H1 (cell line): ENCODE data around the gene GLE1. TPM values are rescaled to one million over a fixed set of nuclear protein-coding genes. Genes with fewer than 3 reads are reported as not detected.

Experiments used
- CTCF ChIA-PET: fragments of 300-600 bp; sonication (Branson Sonifier 250); formaldehyde crosslinking; loops from one replicate; lab custom pipeline; 2021; ENCODE audit not compliant: partially characterized antibody; lab: Charles Lee
- POLR2A ChIA-PET: fragments of 300-600 bp; sonication (Branson Sonifier 250); formaldehyde crosslinking; loops from one replicate; lab custom pipeline; 2021; ENCODE audit warnings: inconsistent platforms; ENCODE audit not compliant: partially characterized antibody; lab: Charles Lee
- DNase-seq, 2 experiments: peaks; one replicate each; pipeline versions ENCODE4 v3.0.0 to v3.0.0-alpha.2; 2010 to 2022; ENCODE audit warnings: low spot score in 2 of 2, low read depth in 1 of 2, mixed read lengths in 1 of 2
- FAIRE-seq: peaks from 2 replicates; lab custom pipeline; 2011; peaks lifted over from hg19 to GRCh38; lab: Jason Lieb, UNC
- H2AFZ ChIP-seq: 2 replicates; pipeline ENCODE4 v1.8.1; 2012; ENCODE audit warnings: low read length, inconsistent platforms
- H2AK5ac ChIP-seq: 2 replicates; pipeline ENCODE4 v1.6.1; 2013; ENCODE audit warnings: low read depth, low read length
- H2BK120ac ChIP-seq: replicated peaks from 2 replicates; pipeline ENCODE3; 2013; ENCODE audit warnings: low read depth, low read length, inconsistent platforms
- H2BK12ac ChIP-seq: 2 replicates; pipeline ENCODE4 v1.6.1; 2013; ENCODE audit warnings: low read depth, low read length
- H2BK15ac ChIP-seq: 2 replicates; pipeline ENCODE4 v1.6.1; 2013; ENCODE audit warnings: low read length
- H2BK20ac ChIP-seq: 2 replicates; pipeline ENCODE4 v1.6.1; 2013; ENCODE audit warnings: low read length
- H2BK5ac ChIP-seq: 2 replicates; pipeline ENCODE4 v1.6.1; 2013; ENCODE audit warnings: low read depth, low read length
- H3K14ac ChIP-seq: 2 replicates; pipeline ENCODE4 v1.6.1; 2013; ENCODE audit warnings: inconsistent platforms; ENCODE audit not compliant: insufficient read length
- H3K18ac ChIP-seq: 2 replicates; pipeline ENCODE4 v1.6.1; 2013; ENCODE audit warnings: low read length; ENCODE audit errors: extremely low read depth
- H3K23ac ChIP-seq: 2 replicates; pipeline ENCODE4 v1.6.1; 2013; ENCODE audit warnings: inconsistent platforms; ENCODE audit not compliant: insufficient read length
- H3K23me2 ChIP-seq: 2 replicates; pipeline ENCODE4 v1.6.1; 2013; ENCODE audit warnings: low read depth, low read length
- H3K27ac ChIP-seq: 2 replicates; pipeline ENCODE4 v1.6.1; 2011; ENCODE audit warnings: low read depth, low read length, inconsistent platforms
- H3K27me3 ChIP-seq, 4 experiments: replicated peaks in 1 of 4; 1 replicate in 1 of 4; 2 replicates in 3 of 4; pipeline versions ENCODE4 v1.6.1 to v1.8.1; 2011 to 2013; ENCODE audit warnings: low read length in 3 of 4, mild to moderate bottlenecking in 3 of 4, inconsistent platforms in 2 of 4, mixed read lengths in 2 of 4, moderate library complexity in 1 of 4; ENCODE audit not compliant: control insufficient read depth in 3 of 4, insufficient read depth in 3 of 4; ENCODE audit errors: extremely low read depth in 1 of 4
- H3K36me3 ChIP-seq, 4 experiments: 2 replicates each; pipeline versions ENCODE4 v1.6.1 to v1.8.1; 2011 to 2013; ENCODE audit warnings: mild to moderate bottlenecking in 4 of 4, low read length in 3 of 4, moderate library complexity in 2 of 4, control low read depth in 1 of 4, inconsistent platforms in 1 of 4; ENCODE audit not compliant: insufficient read depth in 4 of 4, control insufficient read depth in 2 of 4
- H3K4ac ChIP-seq: replicated peaks from 2 replicates; pipeline ENCODE3; 2013; ENCODE audit warnings: low read length, low read depth, mixed read lengths, inconsistent platforms; ENCODE audit not compliant: insufficient read length
- H3K4me1 ChIP-seq, 4 experiments: replicated peaks in 1 of 4; 1 replicate in 1 of 4; 2 replicates in 3 of 4; pipeline versions ENCODE4 v1.6.1 to v1.8.1; 2011 to 2013; ENCODE audit warnings: low read length in 3 of 4, inconsistent platforms in 2 of 4, mixed read lengths in 1 of 4; ENCODE audit not compliant: insufficient read depth in 4 of 4, control insufficient read depth in 3 of 4
- H3K4me2 ChIP-seq, 2 experiments: 2 replicates each; pipeline versions ENCODE4 v1.6.1 to v1.8.1; 2011 to 2013; ENCODE audit warnings: low read depth in 2 of 2, low read length in 2 of 2, control low read depth in 1 of 2, inconsistent platforms in 1 of 2, mild to moderate bottlenecking in 1 of 2; ENCODE audit not compliant: insufficient read depth in 1 of 2
- H3K4me3 ChIP-seq, 4 experiments: fragments of 200-600, 300-600 bp in 1 of 4; sonication (generic), shearing (Covaris generic), sonication (Bioruptor Twin) in 1 of 4; 2 replicates each; pipeline versions ENCODE4 v1.5.1 to v1.8.1; 2011 to 2016; ENCODE audit warnings: low read length in 4 of 4, low read depth in 3 of 4, control low read depth in 2 of 4, inconsistent platforms in 2 of 4, mild to moderate bottlenecking in 2 of 4, mixed read lengths in 1 of 4, moderate library complexity in 1 of 4; ENCODE audit not compliant: insufficient read depth in 2 of 4; ENCODE audit errors: extremely low read depth in 1 of 4
- H3K56ac ChIP-seq: replicated peaks from 2 replicates; pipeline ENCODE3; 2013; ENCODE audit warnings: low read depth, mild to moderate bottlenecking, mixed read lengths, low read length, inconsistent platforms; ENCODE audit not compliant: insufficient read length
- H3K79me1 ChIP-seq: 2 replicates; pipeline ENCODE4 v1.6.1; 2013; ENCODE audit warnings: low read depth, low read length, control low read depth
- H3K79me2 ChIP-seq, 2 experiments: 2 replicates each; pipeline versions ENCODE4 v1.6.1 to v1.8.1; 2012 to 2013; ENCODE audit warnings: low read length in 2 of 2, mild to moderate bottlenecking in 2 of 2, inconsistent platforms in 1 of 2; ENCODE audit not compliant: insufficient read depth in 2 of 2, control insufficient read depth in 1 of 2
- H3K9ac ChIP-seq, 4 experiments: replicated peaks in 1 of 4; 1 replicate in 1 of 4; 2 replicates in 3 of 4; pipeline versions ENCODE4 v1.6.1 to v1.8.1; 2011 to 2013; ENCODE audit warnings: low read depth in 3 of 4, low read length in 3 of 4, control low read depth in 2 of 4, mild to moderate bottlenecking in 2 of 4, moderate library complexity in 2 of 4, inconsistent platforms in 1 of 4; ENCODE audit errors: extremely low read depth in 1 of 4
- H3K9me3 ChIP-seq, 2 experiments: 2 replicates each; pipeline versions ENCODE4 v1.6.1 to v1.8.1; 2012 to 2013; ENCODE audit warnings: mild to moderate bottlenecking in 2 of 2, moderate library complexity in 2 of 2, control low read depth in 1 of 2, inconsistent platforms in 1 of 2, low read depth in 1 of 2, low read length in 1 of 2, mixed read lengths in 1 of 2; ENCODE audit not compliant: insufficient read depth in 2 of 2
- H4K20me1 ChIP-seq, 2 experiments: replicated peaks in 1 of 2; 2 replicates each; pipeline versions ENCODE3 to v1.8.1; 2011 to 2013; ENCODE audit warnings: inconsistent platforms in 2 of 2, low read length in 2 of 2, mild to moderate bottlenecking in 1 of 2; ENCODE audit not compliant: insufficient read depth in 2 of 2, control insufficient read depth in 1 of 2
- H4K5ac ChIP-seq: 2 replicates; pipeline ENCODE4 v1.6.1; 2013; ENCODE audit warnings: low read length, low read depth, mixed read lengths, inconsistent platforms; ENCODE audit not compliant: insufficient read length
- H4K8ac ChIP-seq: 2 replicates; pipeline ENCODE4 v1.8.0; 2013; ENCODE audit warnings: mild to moderate bottlenecking, moderate library complexity, low read length, inconsistent platforms; ENCODE audit not compliant: insufficient read depth; ENCODE audit errors: extremely low read depth
- H4K91ac ChIP-seq: replicated peaks from 2 replicates; pipeline ENCODE3; 2013; ENCODE audit warnings: low read length, mixed read lengths, inconsistent platforms; ENCODE audit not compliant: insufficient read length
- CHD2 ChIP-seq: IDR thresholded peaks from 2 replicates; pipeline ENCODE4 v1.6.1; 2012; ENCODE audit warnings: low read length, improper control_type of control experiment
- CREB1 ChIP-seq: IDR thresholded peaks from 2 replicates; pipeline ENCODE4 v1.6.1; 2012; ENCODE audit warnings: inconsistent platforms
- CTBP2 ChIP-seq: IDR thresholded peaks from 2 replicates; pipeline ENCODE4 v1.7.0; 2011; ENCODE audit warnings: borderline replicate concordance, mild to moderate bottlenecking, moderate library complexity, mixed read lengths, low read length; ENCODE audit not compliant: insufficient read depth, insufficient read length
- POU5F1 ChIP-seq: IDR thresholded peaks from 2 replicates; pipeline ENCODE4 v1.6.1; 2011; ENCODE audit warnings: low read depth, mild to moderate bottlenecking, low read length, moderate library complexity
- SAP30 ChIP-seq: fragments of 300-600 bp; sonication (generic); IDR thresholded peaks from 2 replicates; pipeline ENCODE4 v1.7.1; 2012; ENCODE audit warnings: low read length, moderate library complexity, mild to moderate bottlenecking, inconsistent platforms; ENCODE audit not compliant: insufficient read depth, insufficient replicate concordance
- SIN3A ChIP-seq, 2 experiments: IDR thresholded peaks in 1 of 2; conservative IDR thresholded peaks in 1 of 2; 2 replicates each; pipeline ENCODE4 v1.6.1; 2011 to 2012; ENCODE audit warnings: low read length in 2 of 2, improper control_type of control experiment in 1 of 2, low read depth in 1 of 2, mild to moderate bottlenecking in 1 of 2
- SIX5 ChIP-seq: IDR thresholded peaks from 2 replicates; pipeline ENCODE4 v1.6.1; 2011; ENCODE audit warnings: mild to moderate bottlenecking, low read depth, low read length
- SP1 ChIP-seq: IDR thresholded peaks from 2 replicates; pipeline ENCODE4 v1.6.1; 2011; ENCODE audit warnings: low read depth, low read length
- TAF1 ChIP-seq: IDR thresholded peaks from 2 replicates; pipeline ENCODE4 v1.6.1; 2011; ENCODE audit warnings: mild to moderate bottlenecking, low read depth, low read length
- TAF7 ChIP-seq: optimal IDR thresholded peaks from 2 replicates; pipeline ENCODE3; 2011; ENCODE audit warnings: low read depth, mild to moderate bottlenecking, inconsistent platforms, low read length, moderate library complexity, borderline replicate concordance
- WGBS, 2 experiments: shearing (Covaris generic) in 1 of 2; methylation state at CpG; one replicate each; pipeline versions ENCODE4 v1.1.6 to v1.1.7; 2013 to 2015; ENCODE audit warnings: low lambda C conversion rate in 2 of 2, mixed read lengths in 2 of 2, inconsistent platforms in 1 of 2, low coverage in 1 of 2, missing lambda C conversion rate in 1 of 2; ENCODE audit not compliant: insufficient replicate concordance in 2 of 2, insufficient coverage in 1 of 2, insufficient read length in 1 of 2; ENCODE audit errors: extremely low coverage in 1 of 2, missing lambda C conversion rate in 1 of 2; 5-methylcytosine and 5-hydroxymethylcytosine counted together
- polyA plus RNA-seq, 7 experiments: library from polyadenylated mRNA; depleted of rRNA in 3 of 7; stranded (reverse) in 5 of 7; unstranded in 2 of 7; fragments of >200 nt in 5 of 7; fragments of 200-250 nt in 2 of 7; gene quantifications; 1 replicate in 5 of 7; 2 replicates in 1 of 7; 4 replicates in 1 of 7; pipeline versions ENCODE4 v1.2.1 to v1.2.3, GENCODE V29; 2011 to 2013; ENCODE audit warnings: missing spikeins in 2 of 7, mixed read lengths in 2 of 7
- total RNA-seq: library from RNA; stranded (reverse); fragmentation: NEBNext Ultra II Directional; extraction: Animal tissue kit (Norgen Biotek cat#: 25700); gene quantifications from 2 replicates; pipeline ENCODE4 v1.2.1, GENCODE V29; 2021
- TF ChIP-seq, protein P1 (sequence below), 3 experiments: IDR thresholded peaks; 1 replicate in 2 of 3; 2 replicates in 1 of 3; pipeline versions ENCODE4 v1.5.1 to v1.6.1; 2011; ENCODE audit warnings: low read length in 3 of 3, mild to moderate bottlenecking in 3 of 3, inconsistent platforms in 2 of 3, low read depth in 1 of 3, moderate library complexity in 1 of 3; ENCODE audit not compliant: insufficient read depth in 1 of 3; ENCODE audit errors: control extremely low read depth in 1 of 3

Gene GLE1
- total and polyA plus RNA-seq, 2 of the 8 experiments (the other 6 are each of a cell fraction or from before 2014, with no cell fraction given): 9.6 to 14.9 TPM

DNA sequence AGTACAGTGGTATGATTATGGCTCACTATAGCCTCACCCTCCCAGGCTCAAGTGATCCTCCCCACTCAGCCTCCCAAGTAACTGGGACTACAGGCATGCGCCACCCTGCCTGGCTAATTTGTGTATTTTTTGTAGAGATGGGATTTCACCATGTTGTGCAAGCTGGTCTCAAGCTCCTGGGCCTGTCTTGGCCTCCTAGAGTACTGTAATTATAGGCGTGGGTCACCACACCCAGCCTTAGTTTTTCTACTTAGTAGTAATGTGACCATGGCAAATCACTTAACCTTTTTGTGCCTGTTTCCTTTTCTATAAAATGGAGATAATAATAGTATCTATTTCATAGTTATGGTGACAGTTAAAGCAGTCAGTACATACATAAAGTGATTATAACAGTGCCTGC is 22.2 kb downstream of the GLE1 start:
- no peaks in the 10 kb centered on the region for H3K27me3 ChIP-seq
- ChIA-PET CTCF (interaction anchor here (1.0 kb wide), 1 partner anchor 42 kb away, joined by 3 read pairs; no protein-coding TSS in a partner anchor), POLR2A (interaction anchor here (1.3 kb wide), 1 partner anchor 26 kb away, joined by 4 read pairs; the partner anchor contains the start of gene SPTAN1)
- no peaks in the 10 kb centered on the region for H3K9me3 ChIP-seq
- H3K27ac ChIP-seq: no peak overlapping the region
- H2BK20ac ChIP-seq: no peak overlapping the region
- no peak overlapping the region for H4K8ac ChIP-seq
- H3K79me2 ChIP-seq: no peaks in the 10 kb centered on the region
- H3K4ac ChIP-seq: no peak overlapping the region
- no peak overlapping the region for H3K23ac ChIP-seq
- peaks cover 0 to 2% of the 10 kb centered on the region in 2 experiments for H4K20me1 ChIP-seq
- no peaks in the 10 kb centered on the region; a peak in 1 of 7 replicates for H3K4me1 ChIP-seq
- no peak overlapping the region for H3K9ac ChIP-seq
- H2AFZ ChIP-seq: no peak overlapping the region
- no peak overlapping the region for H2BK120ac ChIP-seq
- H3K14ac ChIP-seq: no peak overlapping the region
- peaks cover 2 to 15% (median 7%) of the 10 kb centered on the region in 4 experiments; a peak in 5 of 8 replicates for H3K36me3 ChIP-seq
- H2BK12ac ChIP-seq: no peak overlapping the region
- H2BK15ac ChIP-seq: no peak overlapping the region
- no peak for DNase-seq
- no peak for FAIRE-seq
- no peak overlapping the region for H3K4me3 ChIP-seq
- no peak overlapping the region for H4K91ac ChIP-seq
- H3K18ac ChIP-seq: no peak overlapping the region
- no peak overlapping the region for H2BK5ac ChIP-seq
- no peaks in the 10 kb centered on the region for H3K23me2 ChIP-seq
- H4K5ac ChIP-seq: no peak overlapping the region
- WGBS, 2 experiments: 84% methylated on average over 2 of the region's 2 CpGs; no CpG with 5 or more reads in 1 of the 2 experiments
- H2AK5ac ChIP-seq: no peak overlapping the region
- no peaks in the 10 kb centered on the region for H3K79me1 ChIP-seq
- H3K56ac ChIP-seq: no peak overlapping the region
- no peak overlapping the region for H3K4me2 ChIP-seq
- no peak for TF ChIP-seq TAF7
- no peak for TF ChIP-seq CREB1
- no peak for TF ChIP-seq POU5F1
- no peak for TF ChIP-seq CTBP2
- TF ChIP-seq, protein P1, sequence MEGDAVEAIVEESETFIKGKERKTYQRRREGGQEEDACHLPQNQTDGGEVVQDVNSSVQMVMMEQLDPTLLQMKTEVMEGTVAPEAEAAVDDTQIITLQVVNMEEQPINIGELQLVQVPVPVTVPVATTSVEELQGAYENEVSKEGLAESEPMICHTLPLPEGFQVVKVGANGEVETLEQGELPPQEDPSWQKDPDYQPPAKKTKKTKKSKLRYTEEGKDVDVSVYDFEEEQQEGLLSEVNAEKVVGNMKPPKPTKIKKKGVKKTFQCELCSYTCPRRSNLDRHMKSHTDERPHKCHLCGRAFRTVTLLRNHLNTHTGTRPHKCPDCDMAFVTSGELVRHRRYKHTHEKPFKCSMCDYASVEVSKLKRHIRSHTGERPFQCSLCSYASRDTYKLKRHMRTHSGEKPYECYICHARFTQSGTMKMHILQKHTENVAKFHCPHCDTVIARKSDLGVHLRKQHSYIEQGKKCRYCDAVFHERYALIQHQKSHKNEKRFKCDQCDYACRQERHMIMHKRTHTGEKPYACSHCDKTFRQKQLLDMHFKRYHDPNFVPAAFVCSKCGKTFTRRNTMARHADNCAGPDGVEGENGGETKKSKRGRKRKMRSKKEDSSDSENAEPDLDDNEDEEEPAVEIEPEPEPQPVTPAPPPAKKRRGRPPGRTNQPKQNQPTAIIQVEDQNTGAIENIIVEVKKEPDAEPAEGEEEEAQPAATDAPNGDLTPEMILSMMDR (IDR thresholded peaks at IDR 0.05; ENCODE audit: control extremely low read depth in 1 of 3, insufficient read depth in 1 of 3, low read depth in 1 of 3, low read length in 3 of 3): no peak
- TF ChIP-seq SIX5: no peak
- no peak for TF ChIP-seq SIN3A (conservative IDR thresholded peaks at IDR 0.05 in 1 of 2, IDR thresholded peaks at IDR 0.05 in 1 of 2; ENCODE audit: low read depth in 1 of 2, low read length in 2 of 2)
- TF ChIP-seq CHD2: no peak
- TF ChIP-seq SAP30: no peak
- no peak for TF ChIP-seq SP1
- TF ChIP-seq TAF1: no peak
